Measurements from ENCODE around the gene SPIRE2.
"Not testable (repeated sequence)": the region's sequence is repeated elsewhere in the genome, so short reads cannot be mapped to it uniquely, and the experiment has no call there.

SPIRE2 gene

DNA sequence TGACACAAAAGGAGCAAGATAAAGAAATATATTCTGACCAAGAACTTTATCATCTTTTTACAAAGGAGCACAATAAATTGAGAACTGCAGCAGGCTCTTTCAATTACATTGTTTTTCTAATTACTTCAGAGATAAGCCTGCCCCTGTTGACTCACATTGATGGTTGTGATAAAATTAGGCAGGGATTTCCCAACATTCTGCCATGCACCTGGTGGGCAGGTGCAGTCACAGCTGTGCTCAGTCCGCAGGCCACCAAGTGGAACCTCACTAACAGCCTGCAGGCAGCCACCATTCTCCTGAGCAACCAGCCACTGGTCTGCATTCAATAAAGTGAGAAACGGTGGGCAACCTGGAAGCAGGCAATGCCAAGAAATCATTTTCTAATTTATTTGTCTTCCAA lies 17.0 kb upstream of the SPIRE2 start:
- no peak for DNase-seq (ENCODE audit: low spot score)

- peak; percentile 14 for DNase-seq (ENCODE audit: low spot score)
Measured at GRCh38 chr16:89815639-89816348, 12.5 kb upstream of the SPIRE2 start.

- DNase-seq (ENCODE audit: low spot score) = peak; percentile 72
Measured at GRCh38 chr16:89818851-89819403, 9.3 kb upstream of the SPIRE2 start.

DNA sequence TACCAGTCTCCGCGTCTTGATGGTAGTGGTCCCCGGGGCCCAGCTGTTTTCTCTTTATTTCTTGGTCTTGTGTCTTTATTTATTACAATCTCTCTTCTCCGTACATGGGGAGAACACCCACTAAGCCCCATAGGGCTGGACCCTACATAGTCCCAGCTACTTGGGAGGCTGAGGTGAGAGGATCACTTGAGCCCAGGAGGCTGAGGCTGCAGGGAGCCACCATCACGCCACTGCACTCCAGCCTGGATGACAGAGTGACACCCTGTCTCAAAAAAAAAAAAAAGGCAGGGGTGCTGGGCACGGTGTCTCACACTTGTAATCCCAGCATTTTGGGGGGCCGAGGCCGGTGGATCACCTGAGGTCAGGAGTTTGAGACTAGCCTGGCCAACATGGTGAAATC lies 8.8 kb upstream of the SPIRE2 start:
- not testable (repeated sequence) for DNase-seq (ENCODE audit: low spot score)

GRCh38 chr16:89821438-89822187 lies 6.7 kb upstream of the SPIRE2 start:
- no peak for DNase-seq (ENCODE audit: low spot score)

DNA sequence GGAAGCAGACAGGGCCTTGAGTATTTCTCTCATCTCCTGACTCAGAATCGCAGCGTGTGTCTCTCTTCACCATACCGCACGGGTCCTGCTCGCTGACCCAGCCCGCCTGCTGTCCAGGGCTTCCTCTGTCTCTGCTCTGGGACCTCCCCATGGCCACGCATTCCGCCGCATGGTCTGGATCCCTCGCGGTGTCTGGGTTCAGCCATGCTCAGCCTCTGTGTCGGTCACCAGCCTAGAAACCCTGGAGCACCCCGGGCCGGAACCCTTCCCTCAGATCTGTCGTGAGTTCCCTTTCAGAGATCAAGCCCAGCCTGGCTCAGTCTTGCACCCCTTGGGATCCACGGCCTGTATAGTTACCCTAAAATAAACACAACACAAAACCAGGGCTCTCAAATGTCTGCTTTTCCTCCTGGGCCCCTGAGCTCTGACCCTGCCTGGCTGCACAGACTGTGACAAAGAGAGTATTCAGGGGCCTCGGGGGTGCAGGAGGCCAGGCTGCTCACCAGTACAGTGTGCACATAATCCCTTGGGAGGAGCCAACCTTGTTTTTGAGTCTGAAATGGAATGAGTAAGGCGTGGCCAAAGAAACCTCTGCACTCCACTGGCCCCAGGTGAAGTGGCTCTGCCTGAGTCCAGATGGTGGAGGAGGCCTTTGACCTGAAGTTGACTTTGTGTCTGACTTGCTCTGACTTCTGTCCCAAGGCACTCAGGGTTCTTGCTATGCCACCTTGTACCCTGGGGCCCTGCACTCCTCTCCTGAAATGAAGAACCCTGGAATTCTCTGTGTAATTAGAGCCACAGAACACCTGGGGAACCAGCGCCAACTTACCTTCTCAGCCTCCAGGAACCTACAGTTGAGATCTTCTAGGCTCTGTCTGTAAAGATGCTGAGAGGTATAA lies 5.8 kb upstream of the SPIRE2 start:
- DNase-seq (ENCODE audit: low spot score) = no peak

- DNase-seq (ENCODE audit: low spot score) = no peak
Measured at GRCh38 chr16:89823087-89823823, 5.0 kb upstream of the SPIRE2 start.

- DNase-seq (ENCODE audit: low spot score) = not testable (repeated sequence)
Measured at GRCh38 chr16:89823824-89824148, 4.5 kb upstream of the SPIRE2 start.

- no peak for DNase-seq (ENCODE audit: low spot score)
Measured at GRCh38 chr16:89826531-89827382, 1.5 kb upstream of the SPIRE2 start.

DNA sequence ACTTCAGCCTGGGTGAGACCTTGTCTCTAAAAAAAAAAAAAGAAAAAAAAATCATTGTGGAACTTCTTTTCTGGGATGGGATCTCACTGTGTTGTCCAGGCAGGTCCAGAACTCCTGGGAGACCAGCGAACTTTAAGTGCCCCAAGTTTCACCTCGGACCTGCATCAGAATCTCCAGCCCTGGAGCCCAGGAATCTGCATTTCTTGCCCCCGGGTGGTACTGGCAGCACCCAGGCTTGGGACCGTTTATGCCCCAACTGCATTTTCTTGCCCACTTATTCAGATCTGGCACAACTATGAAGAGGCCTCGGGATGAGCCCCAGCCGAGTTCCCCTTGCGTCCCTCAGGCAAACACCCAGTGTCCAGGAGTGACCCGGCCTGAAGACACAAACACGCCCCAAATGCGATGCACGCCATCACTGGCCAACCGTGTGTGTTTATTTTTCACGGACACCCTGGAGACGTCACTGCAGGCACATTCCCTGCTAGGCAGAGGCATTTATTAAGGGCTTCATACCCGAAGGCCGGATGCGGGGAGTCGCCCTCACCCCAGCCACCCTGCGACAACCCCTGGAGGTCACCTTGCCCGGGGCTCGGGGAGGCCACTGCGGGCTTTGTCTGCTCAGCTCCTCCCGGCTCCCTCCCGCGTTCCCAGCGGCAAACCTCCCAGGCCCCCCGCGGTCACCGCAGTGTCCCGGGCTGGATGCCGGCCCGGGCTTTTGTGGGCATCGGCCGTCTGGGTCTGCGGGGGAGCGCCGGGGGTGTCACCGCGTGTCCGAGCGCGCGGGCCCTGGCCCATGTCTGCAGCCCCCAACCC lies 684 bp upstream of the SPIRE2 start:
- DNase-seq (ENCODE audit: low spot score) = peak; percentile 70

DNA sequence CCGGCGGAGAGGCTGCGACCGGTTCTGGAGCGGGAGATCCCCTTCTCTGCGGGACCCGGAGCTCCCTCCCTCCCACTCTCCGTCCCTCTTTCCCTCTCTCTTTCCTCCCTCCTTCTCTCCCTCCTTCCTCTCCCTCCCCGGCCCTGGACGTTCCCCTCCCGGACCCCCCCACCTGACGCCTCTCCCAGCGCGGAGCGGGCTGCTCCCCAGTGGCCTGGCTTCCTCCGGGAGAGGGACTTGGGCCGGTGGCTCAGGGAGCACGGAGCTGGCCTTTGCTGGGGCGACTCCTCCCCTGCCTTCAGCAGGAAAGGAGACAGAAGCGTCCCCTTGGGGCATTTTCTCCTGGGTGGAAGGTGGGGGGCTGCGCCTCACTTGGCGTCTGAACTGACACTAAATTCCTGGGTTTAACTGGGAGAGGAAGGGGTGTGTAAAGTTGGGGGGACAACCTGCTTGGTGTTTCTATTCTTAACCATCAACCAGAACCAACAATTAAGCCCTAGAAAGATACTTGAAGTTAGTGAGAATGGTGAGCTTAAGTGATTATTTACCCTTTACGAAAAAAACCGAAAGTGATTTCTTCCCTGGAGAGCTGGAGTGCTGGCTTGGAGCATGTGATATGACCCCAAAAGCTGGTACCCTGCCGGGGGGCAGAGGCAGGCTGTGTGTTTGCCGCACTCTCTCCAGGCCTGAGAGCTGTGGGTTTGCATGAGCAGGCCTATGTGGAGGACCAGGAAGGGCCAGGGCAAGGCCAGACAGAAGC lies 775 bp downstream of the SPIRE2 start:
- no peak for DNase-seq (ENCODE audit: low spot score)

GRCh38 chr16:89829630-89830437 lies 1.6 kb downstream of the SPIRE2 start:
- no peak for DNase-seq (ENCODE audit: low spot score)

DNA sequence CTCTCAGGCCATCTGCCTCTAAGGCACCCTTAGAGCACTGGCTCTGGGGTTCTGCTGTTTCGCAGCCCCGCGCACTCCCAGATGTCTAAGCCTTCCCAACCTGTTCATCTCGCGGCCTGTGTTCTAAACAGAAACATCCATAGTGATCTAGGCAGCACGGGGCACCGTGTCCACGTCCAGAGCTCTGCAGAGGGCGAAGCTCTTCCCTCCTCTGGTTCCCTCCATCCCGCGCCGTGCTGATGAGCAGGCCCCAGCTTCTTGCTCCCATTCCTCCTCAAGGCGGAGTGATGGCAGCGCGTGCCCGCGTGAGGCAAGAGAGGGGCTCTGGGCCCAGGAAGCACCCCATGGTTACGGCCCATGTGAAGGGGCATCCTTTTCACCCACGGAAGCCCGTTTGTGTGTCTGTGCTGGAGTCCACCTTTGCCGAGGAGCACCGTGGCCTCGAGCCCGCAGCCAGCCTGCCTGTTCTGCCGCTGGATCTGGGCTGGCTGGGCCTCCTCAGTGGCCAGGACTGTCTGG lies 3.6 kb downstream of the SPIRE2 start:
- no peak for DNase-seq (ENCODE audit: low spot score)

- DNase-seq (ENCODE audit: low spot score) = not testable (repeated sequence)
Measured at GRCh38 chr16:89833664-89834363, 5.5 kb downstream of the SPIRE2 start.

GRCh38 chr16:89834813-89835363 lies 6.6 kb downstream of the SPIRE2 start:
- not testable (repeated sequence) for DNase-seq (ENCODE audit: low spot score)

DNA sequence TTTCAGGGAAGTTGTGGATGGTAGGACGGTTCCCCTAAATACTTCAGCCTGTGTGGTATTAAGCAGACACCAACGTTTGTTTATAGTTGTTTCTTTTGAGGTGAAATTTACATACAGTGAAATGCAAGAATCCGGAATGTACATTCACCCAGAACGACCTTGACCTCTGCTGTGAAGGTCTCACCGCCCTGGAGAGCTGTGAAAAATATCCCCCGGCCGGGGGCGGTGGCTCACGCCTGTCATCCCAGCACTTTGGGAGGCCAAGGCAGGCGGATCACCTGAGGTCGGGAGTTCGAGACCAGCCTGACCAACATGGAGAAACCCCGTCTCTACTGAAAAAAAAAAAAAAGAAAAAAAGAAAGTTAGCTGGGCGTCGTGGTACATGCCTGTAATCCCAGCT lies 8.2 kb downstream of the SPIRE2 start:
- DNase-seq (ENCODE audit: low spot score) = not testable (repeated sequence)

DNA sequence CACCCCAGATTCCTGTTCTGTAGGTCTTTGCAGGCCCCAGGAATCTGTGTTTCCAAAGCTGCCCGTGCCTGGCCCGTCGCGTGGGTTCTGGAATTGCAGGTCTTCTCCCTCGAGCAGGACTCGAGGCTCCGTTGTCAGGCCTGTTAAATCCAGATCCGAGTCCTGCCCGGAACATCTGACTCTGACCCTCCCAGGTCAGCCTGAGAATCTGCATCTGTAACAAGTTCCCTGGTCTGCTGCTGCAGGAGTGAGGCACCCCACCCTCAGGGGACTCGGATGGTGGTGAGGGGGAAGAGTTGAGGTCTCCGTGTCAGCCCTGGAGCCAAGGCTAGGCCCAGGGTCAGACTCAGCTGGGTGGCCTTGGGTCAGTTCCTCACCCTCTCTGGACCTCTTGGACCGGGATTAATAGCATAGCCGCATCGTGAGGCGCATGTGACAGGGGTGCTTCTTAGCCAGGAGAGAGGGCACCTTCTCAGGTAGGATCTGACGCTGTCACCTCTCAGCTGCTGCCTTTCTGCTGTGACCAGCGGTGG lies 8.8 kb downstream of the SPIRE2 start:
- no peak for DNase-seq (ENCODE audit: low spot score)

Measured in kidney tubule cell (primary cell).